Activated CD4-positive, alpha-beta T cell treated with anti-CD3 and anti-CD28 coated beads, Interleukin-2, amount 50 U/mL, for 24 hours (primary cell): ENCODE data around the gene SLC25A26.

Experiments
- DNase-seq, 2 donors: peaks; one replicate each; pipeline ENCODE4 v3.0.0-alpha.2; 2020; ENCODE audit warnings: low read depth in 1 of 2, low spot score in 1 of 2

SLC25A26 gene

GRCh38 chr3:66427951-66428474, 207.2 kb downstream of the SLC25A26 start:
- no peak for DNase-seq
